ENCODE measurements around the gene SLC25A47. TPM values are rescaled to one million over a fixed set of nuclear protein-coding genes. Genes with fewer than 3 reads are reported as not detected.
"Not testable (repeated sequence)": the region's sequence is repeated elsewhere in the genome, so short reads cannot be mapped to it uniquely, and the experiment has no call there.

Gene SLC25A47
- polyA plus RNA-seq, result under 1 TPM in 2 of 3 donors, not detected in 1; 0.05 to 0.07 TPM

- no peak within 1 kb of the TSS for H3K27ac ChIP-seq (ENCODE audit: low read depth, low read length)
- WGBS, 3 donors, result 90 to 92% (median 90%) methylated on average over 16 of the region's 16 CpGs
Observed at GRCh38 chr14:100323121-100323941, at the start of gene SLC25A47. SLC25A47 (plus strand) TSS chr14:100323339; CDS start chr14:100323415, 76 bp downstream.

- whole genome bisulfite sequencing, 3 donors, result 95 to 97% (median 97%) methylated on average over 4 of the region's 4 CpGs
- H3K27ac ChIP-seq (ENCODE audit: low read depth, low read length), result no peak overlapping the region
Observed at GRCh38 chr14:100274250-100274649, 48.9 kb upstream of the SLC25A47 start.

DNA sequence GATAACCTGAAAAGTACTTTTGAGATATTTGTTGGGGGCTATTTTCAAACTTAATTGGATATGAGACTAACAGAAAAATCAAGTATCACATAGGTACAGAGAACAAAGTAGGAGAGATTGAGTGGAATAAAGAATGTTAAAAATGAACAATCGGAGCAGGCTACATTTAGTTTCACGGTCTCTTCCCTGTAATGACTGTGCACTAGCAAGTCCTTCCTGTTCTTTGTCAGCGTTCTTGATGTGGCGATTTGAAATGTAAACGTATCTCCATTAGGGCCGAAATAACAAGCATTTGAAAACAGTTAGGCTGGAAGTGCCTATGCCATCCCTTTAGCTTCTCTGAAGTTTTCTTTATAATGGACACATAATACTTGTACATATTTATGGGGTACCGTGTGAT lies 47.9 kb upstream of the SLC25A47 start:
- H3K27ac ChIP-seq (ENCODE audit: low read depth, low read length), result no peak overlapping the region
- 48 to 65% (median 55%) methylated on average over 7 of the region's 7 CpGs for WGBS, 3 donors

GRCh38 chr14:100278702-100279101 lies 44.4 kb upstream of the SLC25A47 start:
- no peak overlapping the region for H3K27ac ChIP-seq (ENCODE audit: low read depth, low read length)
- 47 to 59% (median 58%) methylated on average over 8 of the region's 8 CpGs for WGBS, 3 donors

DNA sequence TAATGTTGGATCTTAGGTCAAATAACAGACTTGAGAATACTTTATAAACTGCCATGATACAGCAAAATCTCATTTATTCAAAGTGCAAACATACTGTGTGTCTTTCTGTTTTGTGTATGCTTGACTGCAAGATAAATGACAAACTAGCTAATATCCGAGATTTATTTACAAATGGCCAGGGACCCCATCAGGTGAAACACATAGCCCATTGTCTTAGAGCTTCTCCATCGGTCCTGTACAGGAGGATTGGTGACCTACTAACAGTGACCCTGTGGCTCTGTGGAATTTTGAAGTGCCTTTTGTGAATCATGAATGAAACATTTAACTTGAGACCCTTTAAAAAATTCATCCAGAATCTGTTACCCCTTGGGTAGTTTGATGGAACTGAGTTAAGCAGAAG lies 44.0 kb upstream of the SLC25A47 start:
- H3K27ac ChIP-seq (ENCODE audit: low read depth, low read length), result no peak overlapping the region
- WGBS, 3 donors, result 68 to 81% (median 81%) methylated on average over 2 of the region's 2 CpGs

GRCh38 chr14:100279563-100279962 lies 43.6 kb upstream of the SLC25A47 start:
- H3K27ac ChIP-seq (ENCODE audit: low read depth, low read length), result no peak overlapping the region
- 84 to 96% (median 94%) methylated on average over 8 of the region's 8 CpGs for WGBS, 3 donors

GRCh38 chr14:100281286-100282082 lies 41.7 kb upstream of the SLC25A47 start:
- 74 to 81% (median 76%) methylated on average over 11 of the region's 11 CpGs for WGBS, 3 donors
- H3K27ac ChIP-seq (ENCODE audit: low read depth, low read length), result no peak overlapping the region

GRCh38 chr14:100282083-100282350 lies 41.1 kb upstream of the SLC25A47 start:
- no peak overlapping the region for H3K27ac ChIP-seq (ENCODE audit: low read depth, low read length)
- WGBS, 3 donors, result 92 to 99% (median 93%) methylated on average over 7 of the region's 7 CpGs

GRCh38 chr14:100282766-100283419 lies 40.2 kb upstream of the SLC25A47 start:
- WGBS, 3 donors, result 90 to 95% (median 92%) methylated on average over 9 of the region's 9 CpGs

DNA sequence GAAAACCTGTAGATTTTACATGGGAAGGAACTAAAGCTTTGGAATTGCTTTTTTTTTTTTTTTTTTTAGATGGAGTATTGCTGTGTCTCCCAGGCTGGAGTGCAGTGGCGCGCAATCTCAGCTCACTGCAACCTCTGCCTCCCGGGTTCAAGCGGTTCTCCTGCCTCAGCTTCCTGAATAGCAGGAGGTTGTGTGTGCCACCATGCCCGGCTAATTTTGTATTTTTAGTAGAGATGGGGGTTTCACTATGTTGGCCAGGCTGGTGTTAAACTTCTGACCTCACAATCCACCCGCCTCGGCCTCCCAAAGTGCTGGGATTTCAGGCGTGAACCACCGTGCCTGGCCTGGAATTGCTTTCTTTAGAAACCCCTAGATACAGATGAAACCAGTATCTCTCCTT lies 39.7 kb upstream of the SLC25A47 start:
- WGBS, 3 donors, result 91 to 95% (median 93%) methylated on average over 7 to 9 of the region's 9 CpGs
- H3K27ac ChIP-seq (ENCODE audit: low read depth, low read length), result not testable (repeated sequence)

More at GRCh38 chr14:100282766-100283419, 40.2 kb upstream of the SLC25A47 start:
- H3K27ac ChIP-seq (ENCODE audit: low read depth, low read length), result no peak overlapping the region

DNA sequence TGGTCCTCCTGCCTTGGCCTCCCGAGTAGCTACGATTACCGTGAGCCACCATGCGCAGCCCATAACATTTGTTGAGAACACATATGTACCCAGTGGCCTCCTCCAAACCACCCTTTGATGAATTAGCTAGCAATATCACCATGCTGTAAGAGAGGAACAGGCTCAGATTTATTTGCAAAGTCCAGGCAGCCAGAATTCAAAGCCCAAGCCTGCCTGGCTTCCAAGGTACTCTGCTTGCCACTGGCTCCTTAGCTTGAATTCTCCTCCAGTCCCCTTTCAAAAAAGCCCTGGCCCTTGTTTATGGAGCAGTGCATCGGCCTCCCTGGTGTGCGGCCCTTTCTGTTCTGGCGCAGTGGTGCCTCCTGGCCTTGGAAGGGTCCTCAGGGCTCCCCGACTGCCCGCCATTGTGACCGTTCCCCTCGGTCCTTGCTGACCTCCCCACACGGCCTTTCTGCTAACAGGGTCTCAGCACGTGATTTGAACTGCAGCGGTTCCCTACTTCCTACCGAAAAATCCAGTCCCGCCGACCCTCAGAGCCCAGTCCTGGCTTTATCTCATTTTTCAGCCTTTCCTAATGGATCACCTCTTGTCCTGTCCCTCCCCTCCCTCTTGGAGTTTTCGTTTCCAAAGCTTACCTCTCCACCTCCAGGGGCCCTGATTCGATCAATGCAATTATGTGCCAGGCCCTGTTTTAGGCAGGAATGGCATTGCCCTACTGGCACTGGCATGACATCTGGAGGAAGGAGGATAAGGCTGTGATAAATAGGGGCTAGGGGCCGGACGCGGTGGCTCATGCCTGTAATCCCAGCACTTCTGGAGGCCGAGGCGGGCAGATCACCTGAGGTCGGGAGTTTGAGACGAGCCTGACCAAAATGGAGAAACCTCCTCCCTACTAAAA lies 38.9 kb upstream of the SLC25A47 start:
- H3K27ac ChIP-seq (ENCODE audit: low read depth, low read length), result no peak overlapping the region
- 56 to 65% (median 65%) methylated on average over 26 of the region's 26 CpGs for WGBS, 3 donors

DNA sequence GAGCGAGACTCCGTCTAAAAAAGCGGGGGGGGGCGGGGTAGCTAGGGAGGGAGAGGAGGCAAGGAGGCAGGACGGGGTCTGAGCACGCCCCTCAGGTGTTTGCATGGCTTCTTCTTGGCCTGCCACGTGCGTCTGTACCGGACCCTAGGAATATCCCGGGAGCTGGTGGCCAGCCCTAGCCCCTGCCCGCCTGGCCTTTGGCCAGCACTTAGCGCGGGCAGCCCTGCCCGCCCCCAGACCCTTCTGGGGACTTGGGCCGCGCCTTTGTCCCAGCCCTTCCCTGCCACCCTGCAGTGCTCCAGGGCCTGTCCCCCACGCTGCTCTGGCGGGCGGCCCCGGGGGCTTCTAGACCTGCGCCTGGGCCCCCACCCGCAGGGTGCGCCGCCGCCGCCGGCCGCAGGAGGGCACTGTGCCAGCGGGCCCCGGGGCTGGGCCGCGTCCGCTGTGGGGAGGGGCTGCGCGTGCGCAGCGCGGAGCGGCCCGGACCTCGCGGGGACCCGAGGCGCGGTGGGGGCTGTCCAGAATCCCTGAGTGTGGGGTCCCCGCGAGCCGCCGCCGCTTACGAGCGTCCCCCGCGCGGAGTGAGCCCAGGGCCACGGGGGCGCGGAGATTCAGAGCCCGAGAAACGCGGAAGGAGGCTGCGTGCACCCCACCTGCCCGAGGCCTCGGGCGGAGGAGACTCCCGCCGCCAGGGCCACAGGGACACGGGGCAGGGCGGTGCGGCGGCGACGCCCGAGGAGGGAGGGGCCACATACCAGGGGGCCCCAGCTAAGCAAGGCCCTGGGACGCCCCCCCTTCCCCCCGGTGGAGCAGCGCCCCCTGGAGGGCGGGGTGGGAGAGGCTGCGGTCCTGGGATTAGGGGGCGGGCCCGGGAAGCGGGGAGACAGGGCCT lies 37.9 kb upstream of the SLC25A47 start:
- WGBS, 3 donors, result 1% methylated on average over 56 to 82 of the region's 82 CpGs

DNA sequence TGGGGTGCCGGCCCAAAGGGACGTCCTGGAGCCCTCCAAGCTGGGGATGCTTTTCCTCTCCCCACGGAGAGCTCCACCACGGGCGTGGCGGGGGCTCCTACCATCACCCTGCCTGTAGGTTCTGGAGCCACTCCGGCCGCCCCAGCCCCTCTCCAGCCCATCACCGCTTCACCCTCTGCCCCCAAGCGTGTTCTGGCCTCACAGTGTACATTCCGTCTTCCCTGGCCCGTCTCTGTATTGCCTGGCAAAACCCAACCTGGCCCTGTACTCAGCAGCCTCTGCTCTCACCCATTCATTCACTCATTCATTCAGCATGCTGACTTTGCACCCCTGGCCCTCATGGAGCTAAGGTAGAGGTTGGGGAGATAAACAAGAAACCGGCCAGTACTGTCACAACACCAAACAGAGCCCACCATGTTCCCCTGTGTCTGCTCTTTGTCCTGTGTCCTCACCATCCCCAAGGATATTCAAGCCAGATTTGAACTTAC lies 37.2 kb upstream of the SLC25A47 start:
- no peak overlapping the region for H3K27ac ChIP-seq (ENCODE audit: low read depth, low read length)
- 35 to 41% (median 36%) methylated on average over 12 to 13 of the region's 13 CpGs for WGBS, 3 donors

More for the DNA sequence above, 37.9 kb upstream of the SLC25A47 start:
- no peak overlapping the region for H3K27ac ChIP-seq (ENCODE audit: low read depth, low read length)

DNA sequence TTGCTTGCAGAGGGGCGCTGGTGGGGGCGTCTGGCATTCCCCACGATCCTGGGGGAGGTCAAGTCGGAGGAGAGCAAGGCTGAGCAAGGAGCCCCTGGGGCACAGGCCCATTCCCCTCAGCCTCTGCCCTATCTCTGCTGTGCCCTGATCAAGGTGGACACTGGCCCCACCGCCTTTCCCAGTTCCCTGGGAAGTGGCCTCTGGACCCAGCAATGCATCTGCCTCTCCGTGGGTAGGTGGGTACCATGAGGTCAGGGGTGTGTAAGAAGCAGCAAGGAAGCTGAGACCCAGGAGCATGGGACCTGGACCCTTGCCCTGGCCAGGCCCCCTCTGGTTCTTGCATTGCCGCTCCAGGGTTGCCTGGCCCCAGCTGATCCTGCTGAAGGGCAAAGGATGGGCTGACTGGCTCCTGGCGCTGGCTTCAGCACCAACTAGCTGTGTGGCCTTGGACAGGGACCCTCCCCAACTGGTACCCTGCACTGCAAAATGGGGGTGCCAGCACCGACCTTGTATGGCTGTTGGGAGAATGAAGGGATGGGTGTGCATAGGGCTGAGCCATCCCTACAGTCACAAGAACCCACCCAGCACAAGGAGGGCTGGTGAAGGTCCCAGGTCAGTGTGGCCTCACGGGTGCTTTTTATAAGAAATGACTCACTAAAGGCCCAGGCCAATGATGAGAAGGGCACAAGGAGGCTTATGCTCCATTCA lies 36.5 kb upstream of the SLC25A47 start:
- WGBS, 3 donors, result 77 to 81% (median 77%) methylated on average over 8 to 10 of the region's 10 CpGs
- no peak overlapping the region for H3K27ac ChIP-seq (ENCODE audit: low read depth, low read length)

- H3K27ac ChIP-seq (ENCODE audit: low read depth, low read length), result no peak overlapping the region
- WGBS, 3 donors, result 74 to 84% (median 80%) methylated on average over 12 of the region's 12 CpGs
Observed at GRCh38 chr14:100287202-100287997, 35.7 kb upstream of the SLC25A47 start.

DNA sequence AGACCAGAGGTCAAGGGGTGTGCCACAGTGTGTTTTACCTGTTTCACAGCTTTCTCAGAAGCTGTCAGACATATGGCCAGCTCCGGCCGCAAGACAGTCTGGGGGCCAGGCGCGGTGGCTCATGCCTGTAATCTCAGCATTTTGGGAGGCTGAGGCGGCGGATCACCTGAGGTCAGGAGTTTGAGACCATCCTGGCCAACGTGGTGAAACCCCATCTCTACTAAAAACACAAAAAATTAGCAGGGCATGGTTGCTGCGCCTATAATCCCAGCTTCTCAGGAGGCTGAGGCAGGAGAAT lies 35.2 kb upstream of the SLC25A47 start:
- WGBS, 3 donors, result 85 to 95% (median 94%) methylated on average over 8 of the region's 8 CpGs
- not testable (repeated sequence) for H3K27ac ChIP-seq (ENCODE audit: low read depth, low read length)
